GM12801 (cell line): ENCODE data around the gene PHRF1.

Experiments used
- TF ChIP-seq, protein P1 (sequence below): IDR thresholded peaks from one replicate; pipeline ENCODE4 v1.5.1; 2011; ENCODE audit warnings: control low read depth; ENCODE audit not compliant: insufficient read length; ENCODE audit errors: extremely low read depth

The PHRF1 gene

DNA sequence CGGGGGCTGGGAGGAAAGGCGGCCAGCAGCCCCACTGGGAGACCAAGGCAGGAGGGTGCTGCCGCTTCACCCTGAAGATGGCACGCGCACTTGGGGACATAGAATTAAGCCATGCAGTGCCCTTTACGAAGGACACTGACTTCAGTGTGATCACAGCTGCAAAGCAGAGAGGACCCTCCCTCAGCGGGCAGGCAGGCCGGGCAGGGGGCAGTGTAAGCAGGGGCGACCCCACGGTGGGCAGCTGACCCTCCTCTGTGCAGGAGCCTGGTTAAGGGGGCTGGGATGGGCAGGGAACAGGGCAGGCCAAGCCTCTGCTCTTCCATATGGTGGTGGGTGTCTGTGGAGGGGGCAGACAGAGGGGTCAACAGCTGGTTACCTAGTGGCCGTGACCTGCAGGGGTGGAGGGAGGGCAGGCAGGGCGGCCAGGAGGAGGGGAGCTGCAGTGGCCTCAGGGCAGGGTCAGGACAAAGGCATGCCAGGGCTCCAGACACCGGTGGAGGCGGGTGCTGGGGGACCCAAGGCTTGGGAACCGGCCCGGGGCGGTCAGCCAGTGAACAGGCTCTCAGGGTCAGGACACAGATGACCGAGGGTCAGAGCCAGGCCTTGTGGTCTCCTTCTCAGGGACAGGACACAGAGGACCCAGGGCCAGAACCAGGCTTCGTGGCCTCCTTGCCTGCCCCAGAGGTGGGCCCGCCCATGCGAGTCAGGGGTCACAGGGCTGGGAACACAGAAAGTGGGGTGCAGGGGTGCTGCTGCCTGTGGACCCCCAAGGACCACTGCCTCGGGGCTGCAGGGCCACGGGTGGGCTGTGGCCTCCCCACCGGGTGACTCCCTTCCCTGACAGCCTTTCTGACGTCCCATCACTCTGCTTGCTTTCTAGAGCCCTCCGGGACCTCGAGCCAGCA is 22.9 kb upstream of the PHRF1 start:
- TF ChIP-seq, protein P1, sequence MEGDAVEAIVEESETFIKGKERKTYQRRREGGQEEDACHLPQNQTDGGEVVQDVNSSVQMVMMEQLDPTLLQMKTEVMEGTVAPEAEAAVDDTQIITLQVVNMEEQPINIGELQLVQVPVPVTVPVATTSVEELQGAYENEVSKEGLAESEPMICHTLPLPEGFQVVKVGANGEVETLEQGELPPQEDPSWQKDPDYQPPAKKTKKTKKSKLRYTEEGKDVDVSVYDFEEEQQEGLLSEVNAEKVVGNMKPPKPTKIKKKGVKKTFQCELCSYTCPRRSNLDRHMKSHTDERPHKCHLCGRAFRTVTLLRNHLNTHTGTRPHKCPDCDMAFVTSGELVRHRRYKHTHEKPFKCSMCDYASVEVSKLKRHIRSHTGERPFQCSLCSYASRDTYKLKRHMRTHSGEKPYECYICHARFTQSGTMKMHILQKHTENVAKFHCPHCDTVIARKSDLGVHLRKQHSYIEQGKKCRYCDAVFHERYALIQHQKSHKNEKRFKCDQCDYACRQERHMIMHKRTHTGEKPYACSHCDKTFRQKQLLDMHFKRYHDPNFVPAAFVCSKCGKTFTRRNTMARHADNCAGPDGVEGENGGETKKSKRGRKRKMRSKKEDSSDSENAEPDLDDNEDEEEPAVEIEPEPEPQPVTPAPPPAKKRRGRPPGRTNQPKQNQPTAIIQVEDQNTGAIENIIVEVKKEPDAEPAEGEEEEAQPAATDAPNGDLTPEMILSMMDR: no peak

DNA sequence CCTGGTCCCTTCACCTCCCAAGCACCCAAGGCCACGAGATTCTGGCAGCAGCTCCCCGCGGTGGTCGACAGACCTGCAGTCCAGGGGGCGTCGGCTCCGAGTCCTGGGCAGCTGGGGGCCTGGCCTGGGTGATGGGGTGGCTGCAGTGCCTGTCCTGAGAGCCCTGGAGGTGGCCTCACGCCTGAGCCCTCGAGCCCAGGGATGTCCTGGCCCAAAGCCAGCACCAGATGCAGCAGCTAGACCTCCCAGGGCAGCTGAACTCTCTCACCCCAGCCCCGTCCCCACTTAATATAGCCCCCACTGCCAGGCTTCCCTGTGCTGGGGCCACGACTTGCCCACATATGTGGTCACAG is 22.3 kb upstream of the PHRF1 start:
- TF ChIP-seq, protein P1: no peak

DNA sequence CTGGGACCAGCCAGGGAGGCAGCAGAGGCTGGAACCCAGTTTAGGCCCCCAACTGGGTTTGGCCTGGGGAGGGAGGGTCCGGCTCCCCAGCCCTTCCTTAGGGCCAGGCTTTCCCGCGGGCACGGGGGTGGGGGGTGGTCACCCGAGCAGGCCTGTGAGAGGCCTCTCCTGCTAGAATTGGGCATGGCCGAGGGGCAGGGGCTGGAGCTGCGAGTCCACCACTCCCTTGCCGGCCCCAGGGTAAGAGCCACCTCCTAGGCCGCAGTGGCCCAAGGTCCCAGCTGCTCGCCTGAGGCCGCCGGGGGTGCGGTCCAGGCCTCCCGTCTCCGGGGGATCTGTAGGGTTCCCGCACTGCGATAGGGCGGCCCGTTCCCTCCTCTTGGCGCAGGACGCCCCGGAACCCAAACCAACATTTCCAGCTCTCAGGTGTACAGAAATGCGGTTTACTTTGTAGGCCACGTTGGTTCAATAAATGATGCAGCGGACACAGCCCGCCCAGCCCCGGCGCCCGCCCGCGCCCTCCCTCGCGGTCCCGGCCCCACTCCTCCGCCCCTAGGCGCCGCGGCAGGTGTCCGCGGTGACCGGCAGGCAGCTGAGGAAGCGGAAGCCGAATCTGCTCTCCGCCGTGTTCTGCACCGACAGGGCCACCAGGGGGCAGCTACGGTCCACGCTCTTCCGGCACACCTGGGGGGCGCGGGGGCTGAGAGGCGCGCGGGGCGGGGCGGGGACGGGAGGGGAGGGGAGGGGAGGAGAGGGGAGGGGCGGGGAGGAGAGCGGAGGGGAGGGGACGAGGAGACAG is 21.6 kb upstream of the PHRF1 start:
- TF ChIP-seq, protein P1: no peak

DNA sequence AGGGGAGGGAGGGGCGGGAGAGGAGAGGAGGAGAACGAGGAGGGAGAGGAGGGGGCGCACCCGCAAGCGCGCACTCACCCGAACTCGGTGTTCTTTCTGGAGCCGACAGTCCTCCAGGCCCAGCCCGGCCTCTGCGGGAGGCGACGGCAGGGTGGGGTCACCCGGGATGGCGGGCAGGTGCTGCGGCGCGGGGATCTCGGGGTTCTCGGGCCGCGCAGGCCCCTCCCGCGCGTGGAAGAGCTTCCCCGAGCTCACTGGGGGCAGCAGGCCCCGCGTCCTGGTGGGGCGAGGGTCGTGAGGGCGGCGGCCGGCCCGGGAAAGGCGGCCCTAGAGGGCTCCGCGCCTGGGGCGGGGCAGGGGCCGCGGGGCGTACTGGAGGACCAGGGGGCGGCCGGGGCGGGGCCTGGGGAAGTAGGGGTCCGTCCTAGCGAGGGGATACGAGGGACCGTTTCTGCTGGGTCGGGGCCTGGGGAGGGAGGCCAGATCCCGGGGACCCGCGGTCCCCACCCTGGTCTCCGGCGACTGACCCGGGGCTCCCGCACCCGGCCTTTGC is 21.0 kb upstream of the PHRF1 start:
- TF ChIP-seq, protein P1: no peak

DNA sequence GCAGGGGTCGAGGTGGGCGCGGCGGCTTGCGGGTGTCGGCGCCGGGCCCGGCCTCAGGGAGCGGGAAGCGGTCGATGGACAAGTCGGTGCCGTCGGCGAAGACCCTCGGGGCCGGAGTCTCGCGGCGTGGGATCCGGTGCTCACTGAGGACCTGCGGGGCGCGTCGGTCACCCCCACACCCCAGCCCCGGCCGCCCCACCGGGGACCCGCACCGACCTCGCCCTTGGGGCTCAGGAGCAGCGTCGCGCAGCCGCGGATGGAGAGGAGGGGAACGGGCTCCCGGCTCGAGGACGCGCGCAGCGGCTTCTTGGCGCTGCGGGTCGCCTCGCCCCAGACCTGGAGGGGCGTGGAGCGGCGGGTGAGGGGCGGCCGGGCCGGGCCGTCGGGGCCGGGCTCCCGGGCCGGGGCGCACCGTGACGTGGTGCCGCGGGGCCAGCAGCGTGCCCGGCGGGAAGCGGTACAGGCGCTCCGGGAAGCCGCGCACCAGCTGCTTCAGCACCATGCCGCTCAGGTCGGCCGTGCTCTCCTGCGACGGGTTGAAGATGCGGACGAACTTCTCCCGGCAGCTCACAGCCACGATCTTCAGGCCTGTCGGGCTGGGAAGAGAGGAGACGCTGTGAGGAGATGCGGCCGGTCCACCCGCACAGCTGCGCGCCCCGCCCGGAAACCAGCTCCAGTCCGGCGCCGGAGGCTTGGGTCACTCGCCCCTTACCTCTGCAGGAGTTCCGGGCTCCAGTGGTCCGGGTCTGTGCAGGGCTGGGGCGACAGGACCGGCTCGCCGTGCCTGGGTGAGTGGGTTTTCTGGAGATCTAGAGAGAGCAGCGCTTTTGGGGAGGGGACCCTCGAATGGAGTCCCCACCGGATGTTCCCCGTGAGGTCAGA is 20.2 kb upstream of the PHRF1 start:
- TF ChIP-seq, protein P1: no peak

DNA sequence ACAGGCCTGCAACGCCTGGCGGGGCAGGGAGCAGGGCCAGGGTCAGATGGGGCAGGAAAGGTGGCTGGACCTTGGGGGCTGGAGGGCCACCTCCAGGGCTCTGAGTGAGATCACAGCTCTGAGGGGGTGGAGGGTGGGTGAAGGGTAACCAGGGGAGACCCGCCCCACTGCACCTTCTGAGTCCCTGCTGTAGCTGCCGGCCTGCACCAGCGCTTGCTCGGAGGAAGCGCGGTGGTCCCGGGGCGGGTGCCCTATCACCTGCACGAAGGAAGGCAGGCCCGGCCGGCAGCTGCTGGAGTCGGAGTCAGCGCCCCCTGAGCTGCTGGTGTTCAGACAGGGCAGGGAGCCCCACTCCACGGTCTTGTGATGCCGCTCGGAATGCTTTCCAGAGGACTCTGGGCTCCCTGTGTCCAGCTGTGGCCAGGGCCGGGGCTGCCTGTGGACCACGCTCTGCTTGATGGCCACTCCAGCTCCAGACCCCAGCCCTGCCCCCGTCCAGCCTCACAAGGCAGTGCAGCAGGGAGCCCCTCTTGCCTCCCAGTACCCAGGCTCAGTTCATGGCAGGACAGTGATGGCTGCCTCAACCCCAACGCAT is 19.5 kb upstream of the PHRF1 start:
- TF ChIP-seq, protein P1: no peak
